ENCODE measurements around the gene SH2D4B.

The SH2D4B gene

DNA sequence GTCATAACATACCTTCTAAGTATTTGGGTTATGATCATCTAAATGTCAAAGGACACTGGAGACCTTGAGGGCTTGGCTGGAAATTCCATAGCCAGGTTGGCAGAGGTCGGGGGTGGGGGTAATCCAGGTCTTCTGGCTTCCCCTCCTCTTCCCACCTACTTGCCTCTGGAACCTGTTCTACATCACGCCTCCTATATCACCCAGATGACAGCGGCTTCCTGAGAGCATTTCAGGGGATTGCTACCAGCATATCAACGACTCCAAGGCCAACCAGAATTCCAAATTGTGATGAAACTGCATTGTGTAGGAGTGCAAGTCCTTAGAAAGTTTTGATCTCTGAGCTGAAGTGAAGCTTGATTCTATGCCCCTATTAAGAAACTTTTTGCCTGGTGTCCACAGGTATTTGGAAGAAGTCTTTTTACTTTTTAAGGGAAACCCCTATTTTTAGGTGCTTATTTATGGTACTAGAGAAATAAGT is 95.7 kb downstream of the SH2D4B start:
- H3K4me3 Mint-ChIP-seq: no peak overlapping the region
- no peaks in the 10 kb centered on the region for H3K4me1 Mint-ChIP-seq (ENCODE audit: low read depth)
- H3K27ac Mint-ChIP-seq: no peak overlapping the region
- no peaks in the 10 kb centered on the region for H3K36me3 Mint-ChIP-seq
- H3K27me3 Mint-ChIP-seq: no peaks in the 10 kb centered on the region
- H3K9me3 Mint-ChIP-seq (ENCODE audit: low read depth): no peaks in the 10 kb centered on the region

DNA sequence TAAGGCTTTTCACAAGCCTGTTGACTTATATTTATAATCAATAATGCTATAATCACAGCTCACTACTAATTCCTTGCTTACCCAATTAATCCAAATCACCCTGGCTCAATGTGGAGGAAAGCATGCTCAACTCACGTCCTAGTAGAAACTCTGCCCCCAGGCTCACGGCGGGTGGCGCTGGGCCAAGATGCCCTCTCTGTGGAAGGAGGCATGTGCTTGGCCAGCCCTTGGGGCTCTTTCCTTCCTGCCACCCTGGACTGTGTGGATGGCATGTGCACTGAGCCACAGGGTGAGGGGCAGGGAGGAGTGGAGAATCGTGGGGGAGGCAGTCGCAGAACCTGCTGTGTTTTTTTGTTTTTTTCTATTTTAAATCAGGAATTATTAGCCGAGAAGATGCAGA is 96.2 kb downstream of the SH2D4B start:
- Mint-ChIP-seq H3K9me3 (ENCODE audit: low read depth) (no peaks in the 10 kb centered on the region), H3K4me3 (no peak overlapping the region), H3K27me3 (no peaks in the 10 kb centered on the region), H3K36me3 (no peaks in the 10 kb centered on the region), H3K27ac (no peak overlapping the region), H3K4me1 (ENCODE audit: low read depth) (no peaks in the 10 kb centered on the region)

DNA sequence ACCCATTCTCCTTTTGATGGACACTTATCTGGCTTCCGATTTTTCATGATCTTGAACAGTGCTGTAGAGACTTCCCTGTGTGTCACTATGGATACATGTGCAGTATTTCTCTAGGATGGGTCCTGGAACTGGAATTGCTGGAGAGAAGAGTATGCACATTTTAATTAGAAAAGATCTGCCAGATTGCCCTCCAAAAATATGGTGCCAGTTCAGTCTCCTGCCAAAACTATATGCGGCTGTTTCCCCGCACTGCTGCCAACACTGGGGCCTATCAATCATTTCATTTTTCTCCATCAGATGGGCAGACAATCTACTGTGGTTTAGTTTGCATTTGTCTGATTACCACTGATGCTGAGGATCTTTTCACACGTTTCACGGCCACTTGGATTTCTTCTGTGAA is 105.0 kb downstream of the SH2D4B start:
- Mint-ChIP-seq H3K4me1 (ENCODE audit: low read depth) (no peaks in the 10 kb centered on the region), H3K36me3 (no peaks in the 10 kb centered on the region), H3K27me3 (peaks cover 2% of the 10 kb centered on the region), H3K27ac (no peak overlapping the region), H3K9me3 (ENCODE audit: low read depth) (no peaks in the 10 kb centered on the region), H3K4me3 (no peak overlapping the region)

DNA sequence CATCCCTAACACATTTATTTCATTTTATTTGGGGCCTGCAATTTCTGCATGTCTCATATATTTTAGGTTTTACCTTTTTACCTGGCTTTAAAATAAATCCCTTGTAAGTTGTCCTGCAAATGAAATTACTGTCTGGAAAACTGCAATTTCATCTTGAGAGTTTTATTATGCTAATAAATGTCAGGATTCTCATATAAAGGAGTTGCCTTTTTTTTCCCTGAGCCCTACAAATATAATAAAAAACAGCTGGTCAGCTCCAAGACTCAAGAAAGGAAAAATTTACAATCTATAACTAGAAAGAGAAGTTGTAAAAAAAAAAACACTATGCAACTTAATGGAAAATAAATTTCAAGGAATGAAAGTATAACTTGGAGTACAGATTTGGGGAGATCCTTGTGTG is 108.7 kb downstream of the SH2D4B start:
- H3K4me3 Mint-ChIP-seq: no peak overlapping the region
- no peak overlapping the region for H3K27ac Mint-ChIP-seq
- H3K4me1 Mint-ChIP-seq (ENCODE audit: low read depth): no peaks in the 10 kb centered on the region
- no peaks in the 10 kb centered on the region for H3K9me3 Mint-ChIP-seq (ENCODE audit: low read depth)
- no peaks in the 10 kb centered on the region for H3K36me3 Mint-ChIP-seq
- peaks cover 3% of the 10 kb centered on the region for H3K27me3 Mint-ChIP-seq

DNA sequence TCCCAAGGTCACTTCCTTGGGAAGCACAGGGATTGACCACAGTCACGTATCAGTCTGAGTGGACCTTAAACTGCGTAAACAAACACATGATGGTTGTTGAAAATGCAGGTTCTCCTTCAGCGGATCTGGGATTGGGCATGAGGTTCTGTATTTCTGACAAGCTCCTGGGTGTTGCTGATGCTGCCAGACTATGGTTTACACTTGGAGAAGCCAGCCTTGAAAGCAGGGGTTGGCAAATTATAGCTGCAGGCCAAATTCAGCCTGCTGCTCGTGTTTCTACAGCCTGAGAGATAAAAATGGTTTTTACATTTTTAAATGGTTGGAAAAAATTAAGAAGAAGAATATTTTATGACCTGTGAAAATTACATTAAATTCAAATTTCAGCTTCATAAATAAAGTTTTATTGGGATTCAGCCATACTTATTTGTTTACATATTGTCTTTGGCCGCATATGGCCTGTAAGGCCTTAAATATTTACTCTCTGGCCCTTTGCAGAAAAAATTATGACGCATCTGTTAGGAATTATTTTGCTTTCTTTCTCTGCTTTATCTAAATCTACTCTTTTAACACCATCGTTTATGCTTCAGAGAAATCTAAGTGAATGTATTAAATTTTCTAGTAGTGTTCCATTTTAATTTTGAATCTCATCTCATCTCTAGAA is 109.6 kb downstream of the SH2D4B start:
- no peak overlapping the region for H3K27ac Mint-ChIP-seq
- H3K36me3 Mint-ChIP-seq: no peaks in the 10 kb centered on the region
- no peaks in the 10 kb centered on the region for H3K4me1 Mint-ChIP-seq (ENCODE audit: low read depth)
- H3K4me3 Mint-ChIP-seq: no peak overlapping the region
- H3K27me3 Mint-ChIP-seq: peaks cover 3% of the 10 kb centered on the region
- H3K9me3 Mint-ChIP-seq (ENCODE audit: low read depth): no peaks in the 10 kb centered on the region

GRCh38 chr10:80648106-80648505 is 110.4 kb downstream of the SH2D4B start:
- H3K27me3 Mint-ChIP-seq: peaks cover 3% of the 10 kb centered on the region
- no peaks in the 10 kb centered on the region for H3K9me3 Mint-ChIP-seq (ENCODE audit: low read depth)

GRCh38 chr10:80649183-80649582 is 111.5 kb downstream of the SH2D4B start:
- H3K27me3 Mint-ChIP-seq: peaks cover 6% of the 10 kb centered on the region
- peaks cover 9% of the 10 kb centered on the region for H3K9me3 Mint-ChIP-seq (ENCODE audit: low read depth)
- no peak overlapping the region for H3K27ac Mint-ChIP-seq
- no peak overlapping the region for H3K4me3 Mint-ChIP-seq
- H3K4me1 Mint-ChIP-seq (ENCODE audit: low read depth): no peaks in the 10 kb centered on the region
- no peaks in the 10 kb centered on the region for H3K36me3 Mint-ChIP-seq

More at GRCh38 chr10:80648106-80648505, 110.4 kb downstream of the SH2D4B start:
- H3K27ac Mint-ChIP-seq: no peak overlapping the region
- no peaks in the 10 kb centered on the region for H3K36me3 Mint-ChIP-seq
- no peak overlapping the region for H3K4me3 Mint-ChIP-seq
- H3K4me1 Mint-ChIP-seq (ENCODE audit: low read depth): no peaks in the 10 kb centered on the region

DNA sequence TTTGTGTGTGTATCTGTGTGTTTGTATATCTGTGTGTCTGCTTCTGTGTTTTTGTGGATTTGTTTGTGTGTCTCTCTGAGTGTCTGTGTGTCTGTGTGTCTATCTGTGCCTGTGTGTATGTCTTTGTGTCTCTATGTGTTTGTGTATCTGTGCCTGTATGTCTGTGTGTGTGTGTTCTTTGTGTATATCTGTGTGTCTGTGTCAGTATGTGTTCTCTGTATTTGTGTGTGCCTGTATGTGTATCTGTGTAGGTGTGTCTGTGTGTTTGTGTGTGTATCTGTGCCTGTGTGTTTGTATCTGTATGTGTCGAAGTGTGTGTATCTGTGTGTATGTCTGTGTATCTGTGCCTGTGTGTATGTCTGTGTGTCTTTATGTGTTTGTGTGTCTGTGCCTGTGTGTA is 118.2 kb downstream of the SH2D4B start:
- H3K27me3 Mint-ChIP-seq: peaks cover 3% of the 10 kb centered on the region

DNA sequence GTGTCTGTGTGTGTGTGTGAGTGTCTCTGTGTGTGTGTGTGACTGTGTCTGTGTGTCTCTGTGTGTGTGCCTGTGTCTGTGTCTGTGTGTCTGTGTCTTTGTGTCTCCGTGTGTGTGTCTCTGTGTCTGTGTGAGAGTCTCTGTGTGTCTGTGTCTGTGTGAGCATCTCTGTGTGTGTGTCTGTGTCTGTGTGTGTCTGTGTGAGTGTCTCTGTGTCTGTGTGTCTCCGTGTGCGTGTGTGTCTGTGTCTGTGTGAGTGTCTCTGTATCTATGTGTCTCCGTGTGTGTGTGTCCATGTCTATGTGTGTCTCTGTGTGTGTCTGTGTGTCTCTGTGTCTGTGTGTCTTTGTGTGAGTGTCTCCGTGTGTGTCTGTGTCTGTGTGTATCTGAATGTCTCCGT is 120.4 kb downstream of the SH2D4B start:
- Mint-ChIP-seq H3K36me3 (no peaks in the 10 kb centered on the region), H3K27me3 (peaks cover 11% of the 10 kb centered on the region), H3K4me1 (ENCODE audit: low read depth) (peaks cover 5% of the 10 kb centered on the region), H3K4me3 (no peak overlapping the region), H3K27ac (no peak overlapping the region), H3K9me3 (ENCODE audit: low read depth) (peaks cover 11% of the 10 kb centered on the region)

More for the DNA sequence above, 118.2 kb downstream of the SH2D4B start:
- no peaks in the 10 kb centered on the region for H3K36me3 Mint-ChIP-seq
- no peak overlapping the region for H3K27ac Mint-ChIP-seq
- H3K4me3 Mint-ChIP-seq: no peak overlapping the region
- H3K4me1 Mint-ChIP-seq (ENCODE audit: low read depth): no peaks in the 10 kb centered on the region
- peaks cover 11% of the 10 kb centered on the region for H3K9me3 Mint-ChIP-seq (ENCODE audit: low read depth)

GRCh38 chr10:80659289-80659688 is 121.6 kb downstream of the SH2D4B start:
- no peak overlapping the region for H3K27ac Mint-ChIP-seq

GRCh38 chr10:80660266-80660665 is 122.6 kb downstream of the SH2D4B start:
- Mint-ChIP-seq H3K27ac (no peak overlapping the region), H3K27me3 (peaks cover 7% of the 10 kb centered on the region), H3K36me3 (no peaks in the 10 kb centered on the region), H3K9me3 (ENCODE audit: low read depth) (no peaks in the 10 kb centered on the region), H3K4me1 (ENCODE audit: low read depth) (peaks cover 5% of the 10 kb centered on the region), H3K4me3 (no peak overlapping the region)

More at GRCh38 chr10:80659289-80659688, 121.6 kb downstream of the SH2D4B start:
- Mint-ChIP-seq H3K36me3 (no peaks in the 10 kb centered on the region), H3K4me1 (ENCODE audit: low read depth) (peaks cover 5% of the 10 kb centered on the region), H3K9me3 (ENCODE audit: low read depth) (peaks cover 1% of the 10 kb centered on the region), H3K27me3 (peaks cover 7% of the 10 kb centered on the region), H3K4me3 (no peak overlapping the region)

DNA sequence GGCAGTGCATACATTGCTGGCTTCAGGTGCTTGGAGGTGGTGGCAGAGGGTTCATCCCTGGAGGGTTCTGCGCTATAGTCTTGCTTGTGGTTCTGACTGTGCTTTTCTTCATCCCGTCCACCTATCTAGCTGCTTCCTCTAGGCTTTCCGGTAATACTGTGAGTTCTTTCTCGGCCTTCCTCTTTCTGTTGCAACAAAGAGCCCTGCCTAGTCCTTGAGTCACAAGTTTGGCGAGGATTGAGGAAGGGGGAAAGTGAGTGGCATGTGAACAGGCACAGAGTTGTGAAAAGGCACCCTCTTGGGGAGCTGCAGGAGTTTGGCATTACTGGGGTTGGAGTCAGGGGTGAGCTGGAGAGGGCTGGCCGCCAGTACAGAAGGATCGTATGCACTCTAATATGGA is 123.0 kb downstream of the SH2D4B start:
- Mint-ChIP-seq H3K4me1 (ENCODE audit: low read depth) (peaks cover 5% of the 10 kb centered on the region), H3K27ac (no peak overlapping the region), H3K36me3 (no peaks in the 10 kb centered on the region), H3K27me3 (peaks cover 9% of the 10 kb centered on the region), H3K9me3 (ENCODE audit: low read depth) (no peaks in the 10 kb centered on the region), H3K4me3 (no peak overlapping the region)

DNA sequence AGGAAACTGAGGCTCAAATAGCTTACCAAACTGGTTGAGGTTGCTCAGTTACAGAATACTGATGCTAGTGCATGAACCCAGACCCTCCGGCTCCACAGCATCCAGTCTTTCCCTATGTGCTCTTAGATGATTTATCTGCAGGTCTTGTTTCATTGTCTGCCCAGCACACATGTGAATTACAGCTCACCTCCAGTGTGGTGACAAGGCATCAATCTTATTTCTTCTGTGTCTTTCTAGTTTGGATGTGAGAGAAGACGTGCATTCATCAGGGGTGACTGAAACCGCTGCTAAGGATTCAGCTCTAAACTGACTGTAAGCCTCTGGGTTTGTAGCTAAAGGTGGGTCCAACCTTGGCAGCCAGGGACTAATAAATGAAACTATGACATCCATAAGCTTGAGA is 123.8 kb downstream of the SH2D4B start:
- Mint-ChIP-seq H3K4me3 (no peak overlapping the region), H3K27ac (no peak overlapping the region), H3K4me1 (ENCODE audit: low read depth) (peaks cover 5% of the 10 kb centered on the region)

DNA sequence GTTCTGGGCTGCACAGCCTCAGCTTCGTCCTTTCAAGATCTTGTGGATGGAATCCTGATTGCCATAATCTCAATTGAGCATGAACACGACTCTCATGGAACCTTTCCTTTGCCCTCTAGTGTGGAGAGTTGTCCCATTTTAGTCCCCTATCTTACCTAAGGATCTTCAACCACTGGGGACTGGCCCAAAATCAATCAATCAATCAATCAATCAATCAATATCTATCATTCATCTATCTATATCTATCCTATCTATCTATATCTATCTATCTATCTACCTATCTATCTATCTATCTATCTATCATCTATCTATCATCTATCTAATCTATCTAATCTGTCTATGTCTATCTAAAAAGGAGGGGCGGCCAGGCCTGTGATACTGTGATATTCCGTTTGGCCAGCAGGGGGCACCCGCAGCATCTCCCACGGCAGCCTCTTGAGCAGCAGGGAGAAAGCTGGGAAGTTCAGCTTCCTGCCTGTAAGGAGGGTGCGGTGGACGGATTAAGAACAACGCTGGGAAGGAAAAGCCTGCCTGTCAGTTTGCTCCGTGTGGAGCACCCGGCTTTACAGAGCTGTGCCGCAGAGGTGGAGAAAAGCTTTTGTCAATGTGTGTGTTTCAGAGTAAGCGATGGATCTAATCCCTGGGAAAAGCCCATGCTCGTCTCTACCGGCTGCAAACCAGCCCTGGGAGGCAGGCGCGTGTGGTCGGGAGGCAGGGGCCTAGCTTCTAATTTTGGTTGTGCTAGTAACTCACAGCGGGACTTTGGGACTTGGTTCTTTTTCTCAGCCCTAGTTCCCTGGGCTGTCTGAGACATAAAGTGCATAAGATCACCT is 124.9 kb downstream of the SH2D4B start:
- H3K4me1 Mint-ChIP-seq (ENCODE audit: low read depth): peaks cover 5% of the 10 kb centered on the region
- H3K27me3 Mint-ChIP-seq: peaks cover 9% of the 10 kb centered on the region
- no peak overlapping the region for H3K27ac Mint-ChIP-seq
- no peaks in the 10 kb centered on the region for H3K9me3 Mint-ChIP-seq (ENCODE audit: low read depth)
- no peaks in the 10 kb centered on the region for H3K36me3 Mint-ChIP-seq
- H3K4me3 Mint-ChIP-seq: peak overlapping the region; percentile 66

More for the DNA sequence above, 123.8 kb downstream of the SH2D4B start:
- H3K9me3 Mint-ChIP-seq (ENCODE audit: low read depth): no peaks in the 10 kb centered on the region
- peaks cover 9% of the 10 kb centered on the region for H3K27me3 Mint-ChIP-seq
- H3K36me3 Mint-ChIP-seq: no peaks in the 10 kb centered on the region

- peaks cover 9% of the 10 kb centered on the region for H3K27me3 Mint-ChIP-seq
- no peaks in the 10 kb centered on the region for H3K36me3 Mint-ChIP-seq
- no peaks in the 10 kb centered on the region for H3K9me3 Mint-ChIP-seq (ENCODE audit: low read depth)
- H3K4me3 Mint-ChIP-seq: no peak overlapping the region
- peaks cover 5% of the 10 kb centered on the region for H3K4me1 Mint-ChIP-seq (ENCODE audit: low read depth)
- no peak overlapping the region for H3K27ac Mint-ChIP-seq
Observed at GRCh38 chr10:80664071-80664680, 126.5 kb downstream of the SH2D4B start.
